ENCODE measurements around the gene CEP72.

DNA sequence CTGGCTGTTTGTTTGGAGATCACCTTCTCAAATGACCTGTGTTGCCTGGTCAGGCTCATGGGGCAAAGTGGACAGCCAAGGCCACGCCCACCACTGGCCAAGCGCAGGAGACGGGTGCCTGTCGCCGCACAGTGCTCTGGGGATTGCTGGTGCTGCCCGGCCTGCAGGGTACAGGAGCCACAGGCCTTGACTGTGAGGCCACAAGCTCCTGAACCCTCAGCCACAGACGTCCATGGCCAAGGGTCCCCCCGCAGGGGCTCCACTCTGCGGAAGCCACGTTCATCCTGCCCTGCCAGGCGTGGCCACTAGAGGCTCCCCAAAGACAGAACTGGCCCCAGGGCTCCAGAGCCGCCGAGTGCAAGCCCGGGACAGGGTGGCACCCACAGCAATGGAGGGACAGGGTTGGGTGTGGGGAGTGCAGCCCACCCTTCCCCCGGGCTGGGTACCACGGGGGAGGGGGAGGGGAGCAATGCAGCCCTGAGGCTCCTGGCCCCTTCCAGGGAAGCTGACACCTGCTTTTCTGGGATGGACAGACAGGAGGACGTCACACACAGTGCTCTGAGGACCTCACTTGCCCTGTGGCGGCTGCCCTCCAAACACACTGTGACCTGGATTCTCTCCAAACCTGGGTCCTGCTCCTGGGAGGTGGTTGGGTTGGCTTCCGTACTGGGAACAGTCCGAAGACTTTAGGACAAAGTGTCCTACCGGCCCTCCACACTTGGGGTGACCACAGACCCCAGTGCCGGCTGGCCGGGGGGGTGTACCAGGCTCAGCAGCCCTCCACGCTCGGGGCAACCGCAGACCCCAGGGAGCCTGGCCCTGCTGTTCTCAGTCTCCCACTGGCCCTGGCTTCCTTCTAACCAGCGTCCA is 59.6 kb downstream of the CEP72 start:
- peak; percentile 86 to 97 (median 95) for TF ChIP-seq CTCF (IDR thresholded peaks at IDR 0.05)
- no peak for TF ChIP-seq POLR2A (IDR thresholded peaks at IDR 0.05)

Data from heart left ventricle (tissue), 13 donors.